NT2/D1 (cell line): ENCODE data around the gene STARD3.

ENCODE experiments used
- YY1 ChIP-seq: IDR thresholded peaks from 2 replicates; pipeline ENCODE4 v1.6.1; 2011; ENCODE audit not compliant: insufficient read length, insufficient read depth
- ZNF274 ChIP-seq: IDR thresholded peaks from 2 replicates; pipeline ENCODE4 v1.6.1; 2011; ENCODE audit warnings: mild to moderate bottlenecking, low read depth, low read length

GRCh38 chr17:39621523-39622379 lies 15.2 kb upstream of the STARD3 start:
- TF ChIP-seq YY1, result no peak
- no peak for TF ChIP-seq ZNF274
